Endothelial cell of umbilical vein (primary cell): Measurements from ENCODE around the gene RBM39. TPM values are rescaled to one million over a fixed set of nuclear protein-coding genes. Genes with fewer than 3 reads are reported as not detected.
A peak's percentile ranks its signal among the peaks of the same experiment; 100 is the strongest.
"Not testable (repeated sequence)": the region's sequence is repeated elsewhere in the genome, so short reads cannot be mapped to it uniquely, and the experiment has no call there.

ENCODE experiments used
- BruUV-seq: library from RNA; stranded (reverse); fragments of 400-500 nt; replicated peaks from 2 replicates; lab custom pipeline; 2021; lab: Mats Ljungman, UMichigan
- CTCF ChIA-PET: fragments of 300-600, 350-600 bp; sonication (Branson Sonifier 250); formaldehyde crosslinking; loops from one replicate; lab custom pipeline; 2021; ENCODE audit warnings: antibody characterized with exemption, inconsistent platforms; lab: Charles Lee
- POLR2A ChIA-PET: fragments of 300-600, 350-600 bp; sonication (Branson Sonifier 250); formaldehyde crosslinking; loops from one replicate; lab custom pipeline; 2021; ENCODE audit warnings: antibody characterized with exemption, inconsistent platforms; lab: Charles Lee
- DNase-seq: peaks from one replicate; pipeline ENCODE4 v3.0.0-alpha.2; 2011; ENCODE audit warnings: low read depth, low spot score
- FAIRE-seq: peaks from 2 replicates; lab custom pipeline; 2011; peaks lifted over from hg19 to GRCh38; lab: Jason Lieb, UNC
- H2AFZ ChIP-seq: 2 replicates; pipeline ENCODE4 v1.6.0; 2012; ENCODE audit warnings: low read depth, low read length, control low read depth, inconsistent platforms
- H3K27ac ChIP-seq: 2 replicates; pipeline ENCODE4 v1.5.1; 2011; ENCODE audit warnings: low read depth, mild to moderate bottlenecking, control low read depth, low read length, moderate library complexity; ENCODE audit not compliant: insufficient read depth
- H3K27me3 ChIP-seq, 2 experiments: 2 replicates each; pipeline versions ENCODE4 v1.6.0 to v1.6.1; 2011; ENCODE audit warnings: low read length in 2 of 2, mixed read lengths in 1 of 2; ENCODE audit not compliant: control insufficient read depth in 2 of 2, insufficient read depth in 2 of 2
- H3K36me3 ChIP-seq, 2 experiments: 2 replicates in 1 of 2; 3 replicates in 1 of 2; pipeline ENCODE4 v1.5.1; 2011; ENCODE audit warnings: low read length in 2 of 2, mild to moderate bottlenecking in 1 of 2, moderate library complexity in 1 of 2; ENCODE audit not compliant: control insufficient read depth in 2 of 2, insufficient read depth in 2 of 2; ENCODE audit errors: extremely low read depth in 1 of 2
- H3K4me1 ChIP-seq: 3 replicates; pipeline ENCODE4 v1.5.1; 2011; ENCODE audit warnings: mild to moderate bottlenecking, low read length; ENCODE audit not compliant: control insufficient read depth, insufficient read depth; ENCODE audit errors: extremely low read depth
- H3K4me2 ChIP-seq: 2 replicates; pipeline ENCODE4 v1.6.1; 2011; ENCODE audit warnings: low read length, control low read depth, mixed read lengths; ENCODE audit not compliant: insufficient read depth
- H3K4me3 ChIP-seq, 3 experiments: fragments of 200-600 bp in 1 of 3; sonication (generic), shearing (Covaris generic) in 1 of 3; replicated peaks in 1 of 3; 2 replicates each; pipeline ENCODE4 v1.5.1; 2011 to 2016; ENCODE audit warnings: control low read depth in 3 of 3, low read length in 3 of 3, mild to moderate bottlenecking in 2 of 3, inconsistent platforms in 1 of 3, low read depth in 1 of 3, moderate library complexity in 1 of 3; ENCODE audit not compliant: insufficient read depth in 1 of 3
- H3K79me2 ChIP-seq: 2 replicates; pipeline ENCODE4 v1.6.0; 2012; ENCODE audit warnings: low read length, inconsistent platforms; ENCODE audit not compliant: control insufficient read depth, insufficient read depth
- H3K9ac ChIP-seq: replicated peaks from 2 replicates; pipeline ENCODE3; 2011; ENCODE audit warnings: low read length, control low read depth; ENCODE audit not compliant: insufficient read depth; ENCODE audit errors: extremely low read depth
- H3K9me1 ChIP-seq: replicated peaks from 3 replicates; pipeline ENCODE4 v1.6.0; 2011; ENCODE audit warnings: mild to moderate bottlenecking, low read length; ENCODE audit not compliant: control insufficient read depth, insufficient read depth; ENCODE audit errors: extremely low read depth
- H3K9me3 ChIP-seq: replicated peaks from 2 replicates; pipeline ENCODE4 v1.5.1; 2012; ENCODE audit warnings: low read length, inconsistent platforms; ENCODE audit not compliant: control insufficient read depth, insufficient read depth
- H4K20me1 ChIP-seq: replicated peaks from 2 replicates; pipeline ENCODE3; 2011; ENCODE audit warnings: mild to moderate bottlenecking, low read length; ENCODE audit not compliant: control insufficient read depth, insufficient read depth; ENCODE audit errors: extremely low read depth
- dilution Hi-C: fragments of 300-500 bp; cut with MboI; formaldehyde crosslinking; loops from one replicate; pipeline ENCODE4 v1.15.0; 2019; ENCODE audit warnings: low sequenced_read_pairs; ENCODE audit not compliant: extremely low pct_ligation_motif_present
- intact Hi-C: fragments of 100-400 bp; cut with micrococcal nuclease; formaldehyde crosslinking; loops from one replicate; pipeline ENCODE4 v1.10.0; 2022
- polyA plus RNA-seq, 4 experiments: library from polyadenylated mRNA; depleted of rRNA in 3 of 4; stranded (reverse) in 3 of 4; unstranded in 1 of 4; fragments of >200 nt; gene quantifications; 2 replicates each; pipeline versions ENCODE4 v1.2.1 to v1.2.3, GENCODE V29; 2011 to 2012; ENCODE audit warnings: missing spikeins in 1 of 4
- total RNA-seq: library from RNA; stranded (reverse); gene quantifications from 2 replicates; pipeline ENCODE4 v1.2.3, GENCODE V29; 2021
- TF ChIP-seq, protein P1 (sequence below), 2 donors: IDR thresholded peaks; 1 replicate in 1 of 2; 2 replicates in 1 of 2; pipeline ENCODE4 v1.5.1; 2011; ENCODE audit warnings: low read length in 2 of 2, mild to moderate bottlenecking in 2 of 2, moderate library complexity in 2 of 2, control low read depth in 1 of 2, inconsistent platforms in 1 of 2, low read depth in 1 of 2; ENCODE audit not compliant: insufficient read depth in 1 of 2; ENCODE audit errors: extremely low read depth in 1 of 2

The RBM39 gene
- total and polyA plus RNA-seq, 2 donors (not counting 3 experiments of a cell fraction or from before 2014, with no cell fraction given) = 106 to 309 TPM

DNA sequence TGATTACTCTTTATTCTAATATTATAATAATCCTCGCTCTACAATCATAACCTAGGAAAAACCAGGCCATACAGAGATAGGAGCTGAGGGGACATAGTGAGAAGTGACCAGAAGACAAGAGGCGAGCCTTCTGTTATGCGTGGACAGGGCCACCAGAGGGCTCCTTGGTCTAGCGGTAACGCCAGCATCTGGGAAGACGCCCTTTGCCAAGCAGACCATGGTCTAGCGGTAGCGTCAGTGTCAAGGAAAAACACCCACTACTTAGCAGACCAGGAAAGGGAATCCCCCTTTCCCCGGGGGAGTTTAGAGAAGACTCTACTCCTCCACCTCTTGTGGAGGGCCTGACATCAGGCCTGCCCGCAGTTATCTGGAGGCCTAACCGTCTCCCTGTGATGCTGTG lies 55.2 kb downstream of the RBM39 start:
- H3K36me3 ChIP-seq, H2AFZ ChIP-seq, H3K9me3 ChIP-seq, FAIRE-seq, H3K79me2 ChIP-seq, H3K27me3 ChIP-seq, H3K4me3 ChIP-seq, intact Hi-C loops, dilution Hi-C loops, H4K20me1 ChIP-seq, H3K9me1 ChIP-seq, H3K9ac ChIP-seq, H3K27ac ChIP-seq, CTCF ChIA-PET, DNase-seq, H3K4me2 ChIP-seq, H3K4me1 ChIP-seq, BruUV-seq: not testable (repeated sequence)
- TF ChIP-seq, protein P1, sequence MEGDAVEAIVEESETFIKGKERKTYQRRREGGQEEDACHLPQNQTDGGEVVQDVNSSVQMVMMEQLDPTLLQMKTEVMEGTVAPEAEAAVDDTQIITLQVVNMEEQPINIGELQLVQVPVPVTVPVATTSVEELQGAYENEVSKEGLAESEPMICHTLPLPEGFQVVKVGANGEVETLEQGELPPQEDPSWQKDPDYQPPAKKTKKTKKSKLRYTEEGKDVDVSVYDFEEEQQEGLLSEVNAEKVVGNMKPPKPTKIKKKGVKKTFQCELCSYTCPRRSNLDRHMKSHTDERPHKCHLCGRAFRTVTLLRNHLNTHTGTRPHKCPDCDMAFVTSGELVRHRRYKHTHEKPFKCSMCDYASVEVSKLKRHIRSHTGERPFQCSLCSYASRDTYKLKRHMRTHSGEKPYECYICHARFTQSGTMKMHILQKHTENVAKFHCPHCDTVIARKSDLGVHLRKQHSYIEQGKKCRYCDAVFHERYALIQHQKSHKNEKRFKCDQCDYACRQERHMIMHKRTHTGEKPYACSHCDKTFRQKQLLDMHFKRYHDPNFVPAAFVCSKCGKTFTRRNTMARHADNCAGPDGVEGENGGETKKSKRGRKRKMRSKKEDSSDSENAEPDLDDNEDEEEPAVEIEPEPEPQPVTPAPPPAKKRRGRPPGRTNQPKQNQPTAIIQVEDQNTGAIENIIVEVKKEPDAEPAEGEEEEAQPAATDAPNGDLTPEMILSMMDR (IDR thresholded peaks at IDR 0.05; ENCODE audit: extremely low read depth in 1 of 2, insufficient read depth in 1 of 2, low read depth in 1 of 2, low read length in 2 of 2) = peak in 1 of 2 donors; percentile 13
- POLR2A ChIA-PET = interaction anchor here (0.6 kb wide), 1 partner anchor 57 kb away, joined by 3 read pairs; no protein-coding TSS in a partner anchor

DNA sequence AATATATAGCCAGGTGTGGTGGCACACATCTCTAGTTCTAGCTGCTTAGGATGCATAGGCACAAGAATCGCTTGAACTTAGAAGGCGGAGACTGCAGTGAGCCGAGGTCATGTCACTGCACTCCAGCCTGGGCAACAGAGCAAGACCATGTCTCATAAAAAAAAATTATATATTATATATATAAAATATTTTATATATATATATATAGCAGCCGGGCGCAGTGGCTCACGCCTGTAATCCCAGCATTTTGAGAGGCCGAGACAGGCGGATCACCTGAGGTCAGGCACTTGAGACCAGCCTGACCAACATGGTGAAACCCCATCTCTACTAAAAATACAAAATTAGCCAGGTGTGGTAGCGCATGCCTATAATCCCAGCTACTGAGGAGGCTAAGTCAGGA lies 56.7 kb downstream of the RBM39 start:
- H3K27me3 ChIP-seq, H3K9me1 ChIP-seq, H4K20me1 ChIP-seq, H2AFZ ChIP-seq, H3K9ac ChIP-seq, H3K27ac ChIP-seq, BruUV-seq, H3K4me3 ChIP-seq, H3K4me1 ChIP-seq, H3K4me2 ChIP-seq, intact Hi-C loops, POLR2A ChIA-PET, DNase-seq, H3K36me3 ChIP-seq, FAIRE-seq, H3K9me3 ChIP-seq, H3K79me2 ChIP-seq, dilution Hi-C loops: not testable (repeated sequence)
- CTCF ChIA-PET = interaction anchor here (0.6 to 1.3 kb wide), 3 partner anchors 32 to 240 kb away, joined by 3 to 5 read pairs (median 3); no protein-coding TSS in a partner anchor
